Psoas muscle (tissue), 8 donors: ENCODE measurements around the gene DNAI4. TPM values are rescaled to one million over a fixed set of nuclear protein-coding genes. Genes with fewer than 3 reads are reported as not detected.

Experiments used
- ATAC-seq, 4 donors: fragments of 200-7000 bp; cut with Tn5 transposase; one replicate each; pipeline ENCODE4 v1.9.1; 2020; ENCODE audit warnings: moderate library complexity in 3 of 4, mild to moderate bottlenecking in 2 of 4
- DNase-seq, 2 donors: peaks; one replicate each; pipeline ENCODE4 v3.0.0-alpha.2; 2020
- H3K27ac ChIP-seq: fragments of 200-600 bp; one replicate; pipeline ENCODE4 v1.8.0; 2022
- H3K27me3 ChIP-seq, 3 donors: fragments of 200-600 bp in 1 of 3; one replicate each; pipeline versions ENCODE4 v1.6.1 to v1.8.0; 2013 to 2022; ENCODE audit warnings: low read length in 2 of 3, mild to moderate bottlenecking in 2 of 3, moderate library complexity in 1 of 3; ENCODE audit not compliant: insufficient read depth in 3 of 3
- H3K36me3 ChIP-seq, 2 donors: fragments of 200-600 bp in 1 of 2; one replicate each; pipeline versions ENCODE4 v1.6.1 to v1.8.0; 2013 to 2022; ENCODE audit warnings: low read depth in 1 of 2, mild to moderate bottlenecking in 1 of 2, moderate library complexity in 1 of 2; ENCODE audit not compliant: insufficient read depth in 1 of 2
- H3K4me1 ChIP-seq: fragments of 200-600 bp; one replicate; pipeline ENCODE4 v1.8.0; 2022
- H3K4me3 ChIP-seq: fragments of 200-600 bp; one replicate; pipeline ENCODE4 v1.8.0; 2022; ENCODE audit warnings: mild to moderate bottlenecking
- H3K9me3 ChIP-seq: fragments of 200-600 bp; one replicate; pipeline ENCODE4 v1.8.0; 2022
- WGBS, 3 donors: extraction: QIAGEN DNeasy Blood & Tissue Kit; methylation state at CpG; one replicate each; pipeline versions ENCODE4 v1.1.6 to v1.1.7; 2013; 5-methylcytosine and 5-hydroxymethylcytosine counted together
- intact Hi-C, 2 donors: fragments of 100-400 bp; cut with DNase I; formaldehyde crosslinking; loops; one replicate each; pipeline versions ENCODE4 v1.11.0 to v1.14.2; 2022
- polyA plus RNA-seq, 3 donors: library from polyadenylated mRNA; stranded (reverse); fragments of 200-250 nt; gene quantifications; one replicate each; pipeline ENCODE4 v1.2.3, GENCODE V29; 2013
- total RNA-seq, 4 donors: library from RNA; stranded (reverse); fragmentation: NEBNext Ultra II Directional in 2 of 4; extraction: Animal tissue kit (Norgen Biotek cat#: 25700) in 2 of 4; gene quantifications; one replicate each; pipeline versions ENCODE4 v1.2.1 to v1.2.4, GENCODE V29; 2021 to 2023
- TF ChIP-seq, protein P1 (sequence below): fragments of 200-600 bp; IDR thresholded peaks from one replicate; pipeline ENCODE4 v1.8.0; 2022; ENCODE audit warnings: antibody characterized with exemption
- donor health status: healthy with polysubstance abuse.
- donor health status: DM: no; HTN: no; CAD: no; lungs with moderate emphysema.
- donor health status: Bipolar disorder and iron deficiency.
- donor health status: healthy.
- donor health status: DM: yes; HTN: yes; CAD: no.
- donor health status: DM: no; HTN: no; CAD: no.
- donor health status: DM: no; HTN: no; CAD: no.
- donor health status: DM: yes; HTN: yes; CAD: no.

The DNAI4 gene
- total and polyA plus RNA-seq, 7 donors, result 0.18 to 6.5 (median 4.5) TPM

DNA sequence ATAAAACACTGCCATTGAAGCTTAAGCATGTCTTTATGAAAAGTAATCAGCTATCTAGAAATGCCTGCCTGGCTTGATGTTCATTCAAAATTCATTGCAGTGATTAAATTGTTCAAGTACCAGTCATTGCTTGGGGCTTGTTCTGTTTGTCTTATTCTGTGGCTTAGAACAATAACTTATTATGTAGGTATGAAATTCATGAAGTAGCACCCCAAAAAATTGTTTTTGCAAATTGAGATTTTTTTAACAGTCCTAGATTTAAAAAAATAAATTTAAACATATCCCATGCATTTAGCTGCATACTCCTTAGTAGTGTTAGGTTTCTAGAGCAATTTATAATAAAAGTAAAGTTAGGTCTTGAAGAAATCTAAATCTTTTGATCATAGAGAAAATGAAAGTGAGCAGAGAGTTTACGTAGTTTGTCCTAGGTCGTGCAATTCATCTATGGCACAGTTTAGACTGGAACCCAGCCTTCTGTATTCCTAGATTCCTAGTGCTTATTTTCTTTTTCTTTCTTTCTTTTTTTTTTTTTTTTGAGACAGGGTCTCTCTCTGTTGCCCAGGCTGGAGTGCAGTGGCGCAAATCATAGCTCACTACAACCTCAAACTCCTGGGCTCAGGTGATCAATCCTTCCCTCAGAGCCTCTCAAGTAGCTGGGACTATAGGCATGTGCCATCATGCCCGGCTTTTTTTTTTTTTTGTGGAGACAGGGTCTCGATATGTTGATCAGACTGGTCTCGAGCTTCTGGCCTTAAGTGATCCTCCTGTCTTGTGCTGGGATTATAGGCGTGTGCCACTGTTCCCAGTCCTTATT is 9.4 kb upstream of the DNAI4 start:
- Histone ChIP-seq H3K4me3 (peak overlapping the region; percentile 39), H3K4me1 (peaks cover 71% of the 10 kb centered on the region), H3K27me3 (no peaks in the 10 kb centered on the region), H3K36me3 (no peaks in the 10 kb centered on the region), H3K27ac (no peak overlapping the region), H3K9me3 (no peaks in the 10 kb centered on the region)
- intact Hi-C loops, result loop anchor here (5.0 to 10.0 kb wide), 2 partner anchors 118 to 121 kb away; partner anchors contain the start of gene SLC35D1 (in 2 of the 2)
- ATAC-seq (no peak), DNase-seq (no peak)
- TF ChIP-seq, protein P1, sequence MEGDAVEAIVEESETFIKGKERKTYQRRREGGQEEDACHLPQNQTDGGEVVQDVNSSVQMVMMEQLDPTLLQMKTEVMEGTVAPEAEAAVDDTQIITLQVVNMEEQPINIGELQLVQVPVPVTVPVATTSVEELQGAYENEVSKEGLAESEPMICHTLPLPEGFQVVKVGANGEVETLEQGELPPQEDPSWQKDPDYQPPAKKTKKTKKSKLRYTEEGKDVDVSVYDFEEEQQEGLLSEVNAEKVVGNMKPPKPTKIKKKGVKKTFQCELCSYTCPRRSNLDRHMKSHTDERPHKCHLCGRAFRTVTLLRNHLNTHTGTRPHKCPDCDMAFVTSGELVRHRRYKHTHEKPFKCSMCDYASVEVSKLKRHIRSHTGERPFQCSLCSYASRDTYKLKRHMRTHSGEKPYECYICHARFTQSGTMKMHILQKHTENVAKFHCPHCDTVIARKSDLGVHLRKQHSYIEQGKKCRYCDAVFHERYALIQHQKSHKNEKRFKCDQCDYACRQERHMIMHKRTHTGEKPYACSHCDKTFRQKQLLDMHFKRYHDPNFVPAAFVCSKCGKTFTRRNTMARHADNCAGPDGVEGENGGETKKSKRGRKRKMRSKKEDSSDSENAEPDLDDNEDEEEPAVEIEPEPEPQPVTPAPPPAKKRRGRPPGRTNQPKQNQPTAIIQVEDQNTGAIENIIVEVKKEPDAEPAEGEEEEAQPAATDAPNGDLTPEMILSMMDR, result no peak
- WGBS, 3 donors, result 58 to 75% (median 68%) methylated on average over 7 of the region's 7 CpGs

DNA sequence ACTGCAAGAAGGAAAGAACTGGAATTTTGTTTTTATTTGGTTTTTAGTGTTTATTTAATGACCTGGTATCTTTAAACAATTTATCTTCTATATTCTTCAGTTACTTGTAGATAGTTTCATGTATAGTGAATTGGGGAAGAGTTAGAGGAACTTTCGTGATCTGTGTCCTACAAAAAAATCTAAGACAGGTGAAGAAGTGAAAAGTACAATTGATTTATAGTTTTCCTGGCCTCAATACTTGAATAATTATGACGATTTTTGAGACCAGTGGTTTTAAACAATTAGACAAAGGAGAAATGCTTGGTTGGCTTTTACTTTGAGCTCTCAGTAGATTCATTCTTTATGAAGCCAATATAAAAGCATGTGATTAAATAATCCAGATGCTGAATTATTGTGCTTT is 7.6 kb upstream of the DNAI4 start:
- no peak for ATAC-seq
- TF ChIP-seq, protein P1, result no peak
- H3K4me3 ChIP-seq, result peak overlapping the region; percentile 83
- H3K27me3 ChIP-seq, result no peaks in the 10 kb centered on the region
- DNase-seq, result no peak
- H3K9me3 ChIP-seq, result no peaks in the 10 kb centered on the region
- intact Hi-C loops, result loop anchor here (5.0 to 10.0 kb wide), 2 partner anchors 120 to 123 kb away; partner anchors contain the start of gene SLC35D1 (in 2 of the 2)
- H3K27ac ChIP-seq, result peak overlapping the region; percentile 94
- peaks cover 56% of the 10 kb centered on the region for H3K4me1 ChIP-seq
- no peaks in the 10 kb centered on the region for H3K36me3 ChIP-seq
- 50 to 61% (median 58%) methylated on average over 2 of the region's 2 CpGs for WGBS, 3 donors

DNA sequence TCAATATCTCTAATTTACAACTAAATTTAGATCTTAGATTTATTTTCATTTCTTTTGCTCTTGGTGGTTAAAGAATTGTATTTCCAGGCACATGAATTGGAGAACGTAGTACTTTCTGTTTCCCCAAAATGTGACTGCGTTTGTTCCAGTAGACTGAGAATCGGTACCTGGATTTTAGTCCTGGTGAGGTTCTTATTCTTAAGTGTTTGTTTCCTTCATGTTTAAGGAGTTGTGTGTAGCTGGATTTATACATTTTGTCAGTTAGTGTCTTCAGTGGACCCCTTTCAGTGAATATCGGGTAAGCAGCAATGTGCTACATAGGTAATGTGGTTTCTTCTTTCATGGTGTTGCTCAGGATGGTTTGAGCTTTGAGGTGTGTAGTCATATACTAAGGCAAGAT is 6.9 kb upstream of the DNAI4 start:
- DNase-seq (no peak), ATAC-seq (no peak)
- H3K9me3 ChIP-seq, result no peaks in the 10 kb centered on the region
- no peaks in the 10 kb centered on the region for H3K27me3 ChIP-seq
- TF ChIP-seq, protein P1, result no peak
- peak overlapping the region; percentile 94 for H3K27ac ChIP-seq
- H3K36me3 ChIP-seq, result no peaks in the 10 kb centered on the region
- H3K4me1 ChIP-seq, result peaks cover 60% of the 10 kb centered on the region
- intact Hi-C loops, result loop anchor here (5.0 to 10.0 kb wide), 2 partner anchors 121 to 123 kb away; partner anchors contain the start of gene SLC35D1 (in 2 of the 2)
- WGBS, 3 donors, result 33 to 46% (median 43%) methylated on average over 4 of the region's 4 CpGs
- peak overlapping the region; percentile 83 for H3K4me3 ChIP-seq

GRCh38 chr1:66930823-66931174 is 6.1 kb upstream of the DNAI4 start:
- Histone ChIP-seq H3K4me3 (peak overlapping the region; percentile 83), H3K9me3 (no peaks in the 10 kb centered on the region), H3K36me3 (no peaks in the 10 kb centered on the region), H3K4me1 (peaks cover 64% of the 10 kb centered on the region), H3K27ac (peak overlapping the region; percentile 94), H3K27me3 (no peaks in the 10 kb centered on the region)
- intact Hi-C loops, result loop anchor here (5.0 to 10.0 kb wide), 2 partner anchors 122 to 124 kb away; partner anchors contain the start of gene SLC35D1 (in 2 of the 2)
- DNase-seq (no peak), ATAC-seq (no peak)
- 0 to 1% (median 1%) methylated on average over 6 of the region's 6 CpGs for WGBS, 3 donors
- TF ChIP-seq, protein P1, result no peak
